GM19099 (cell line): ENCODE measurements around the gene CBARP.

Experiments
- POLR2A ChIP-seq: IDR thresholded peaks from 3 replicates; pipeline ENCODE4 v1.6.1; 2011; ENCODE audit warnings: low read depth; ENCODE audit not compliant: insufficient read length; ENCODE audit errors: extremely low read depth

Gene CBARP

GRCh38 chr19:1211494-1212234 is 26.1 kb downstream of the CBARP start:
- no peak for TF ChIP-seq POLR2A

DNA sequence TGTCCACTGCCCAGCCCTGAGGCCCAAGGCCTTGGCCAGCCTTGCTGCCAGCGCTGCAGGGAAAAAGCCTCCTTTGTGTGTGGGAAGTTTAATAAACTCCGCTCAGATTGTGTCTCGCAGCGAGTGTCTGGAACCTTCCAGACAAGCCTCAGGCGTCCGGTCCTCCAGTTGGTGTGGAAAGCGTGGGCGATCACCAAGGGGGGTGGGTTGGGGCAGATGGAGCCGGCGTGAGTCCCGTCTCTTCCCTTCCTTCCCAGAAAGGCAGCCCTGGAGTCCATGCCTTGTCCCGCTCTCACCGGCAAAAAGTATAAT is 27.6 kb downstream of the CBARP start:
- no peak for TF ChIP-seq POLR2A

DNA sequence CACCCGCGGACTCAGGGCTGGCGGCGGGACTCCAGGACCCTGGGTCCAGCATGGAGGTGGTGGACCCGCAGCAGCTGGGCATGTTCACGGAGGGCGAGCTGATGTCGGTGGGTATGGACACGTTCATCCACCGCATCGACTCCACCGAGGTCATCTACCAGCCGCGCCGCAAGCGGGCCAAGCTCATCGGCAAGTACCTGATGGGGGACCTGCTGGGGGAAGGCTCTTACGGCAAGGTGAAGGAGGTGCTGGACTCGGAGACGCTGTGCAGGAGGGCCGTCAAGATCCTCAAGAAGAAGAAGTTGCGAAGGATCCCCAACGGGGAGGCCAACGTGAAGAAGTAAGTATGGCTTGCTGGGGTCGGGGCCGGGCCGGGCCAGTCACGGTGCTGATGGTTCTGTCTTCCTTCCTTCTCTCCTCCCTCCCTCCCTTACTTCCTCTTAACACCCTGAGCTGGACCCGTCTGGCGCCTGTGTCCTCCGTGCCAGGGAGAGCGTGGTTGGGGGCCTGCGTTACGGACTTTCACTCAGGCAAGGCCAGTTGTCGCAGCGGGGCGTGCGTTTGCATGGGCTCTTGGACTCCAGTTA is 30.8 kb downstream of the CBARP start:
- no peak for TF ChIP-seq POLR2A

- no peak for TF ChIP-seq POLR2A
These were observed 31.5 kb downstream of the CBARP start for GRCh38 chr19:1206150-1206863.

DNA sequence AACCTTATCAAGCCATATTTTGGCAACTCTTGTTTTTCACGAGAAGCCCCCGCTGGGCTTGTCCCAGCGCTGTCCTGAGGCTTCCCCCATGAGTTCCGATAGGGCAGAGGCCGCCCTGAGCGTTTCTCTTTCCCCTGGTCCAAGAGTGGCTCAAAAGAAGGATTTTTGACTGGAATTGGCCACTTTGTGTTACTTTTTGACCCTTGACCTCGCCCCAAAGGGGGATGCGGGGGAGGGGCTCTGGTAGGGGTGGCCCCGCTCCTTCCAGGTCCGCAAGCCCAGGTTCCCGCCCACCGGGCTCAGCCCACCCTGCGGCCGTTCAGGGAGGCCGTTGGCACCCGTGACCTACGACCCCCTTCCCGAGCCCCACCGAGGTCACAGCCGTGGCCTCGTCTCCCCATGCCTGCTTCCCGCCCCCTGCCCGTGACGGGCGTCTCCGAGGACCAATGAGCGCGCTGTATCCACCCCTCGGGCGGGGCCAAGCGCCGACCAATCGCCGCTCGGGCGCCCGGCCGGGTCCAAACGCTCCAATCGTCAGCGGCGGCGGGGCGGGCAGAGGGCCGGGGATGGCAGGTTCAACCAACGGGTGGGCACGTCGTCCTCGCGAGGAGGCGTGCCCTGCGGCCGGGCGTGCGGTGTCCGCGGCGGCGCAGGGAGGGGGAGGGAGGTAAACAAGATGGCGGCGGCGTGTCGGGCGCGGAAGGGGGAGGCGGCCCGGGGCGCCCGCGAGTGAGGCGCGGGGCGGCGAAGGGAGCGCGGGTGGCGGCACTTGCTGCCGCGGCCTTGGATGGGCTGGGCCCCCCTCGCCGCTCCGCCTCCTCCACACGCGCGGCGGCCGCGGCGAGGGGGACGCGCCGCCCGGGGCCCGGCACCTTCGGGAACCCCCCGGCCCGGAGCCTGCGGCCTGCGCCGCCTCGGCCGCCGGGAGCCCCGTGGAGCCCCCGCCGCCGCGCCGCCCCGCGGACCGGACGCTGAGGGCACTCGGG is 32.4 kb downstream of the CBARP start, which contains the start of gene STK11:
STK11 (plus strand) TSS at position 665 of the 986 bp plus-strand sequence. CDS start 1,136 bp downstream, outside the sequence.
- TF ChIP-seq POLR2A, result peak; percentile 76

DNA sequence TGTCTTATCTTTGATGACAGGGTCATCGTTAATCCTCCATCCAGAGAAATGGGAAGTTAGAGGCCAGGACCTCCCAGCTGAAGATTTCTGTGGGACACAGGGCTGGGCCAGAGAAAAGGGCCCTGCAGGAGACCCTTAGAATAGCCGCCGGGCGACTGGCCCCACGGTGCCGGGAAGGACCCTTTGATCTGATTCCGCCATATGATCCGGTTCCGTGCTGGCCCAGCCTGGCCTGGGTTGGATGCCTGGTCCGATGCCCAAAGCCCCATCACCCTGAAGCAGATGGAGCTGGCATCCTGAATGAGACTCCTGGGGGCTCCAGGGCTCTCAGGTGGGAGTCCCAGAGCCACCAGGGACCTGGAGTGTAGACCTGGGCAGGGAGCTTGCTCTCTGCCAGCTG is 38.3 kb downstream of the CBARP start:
- TF ChIP-seq POLR2A, result no peak

DNA sequence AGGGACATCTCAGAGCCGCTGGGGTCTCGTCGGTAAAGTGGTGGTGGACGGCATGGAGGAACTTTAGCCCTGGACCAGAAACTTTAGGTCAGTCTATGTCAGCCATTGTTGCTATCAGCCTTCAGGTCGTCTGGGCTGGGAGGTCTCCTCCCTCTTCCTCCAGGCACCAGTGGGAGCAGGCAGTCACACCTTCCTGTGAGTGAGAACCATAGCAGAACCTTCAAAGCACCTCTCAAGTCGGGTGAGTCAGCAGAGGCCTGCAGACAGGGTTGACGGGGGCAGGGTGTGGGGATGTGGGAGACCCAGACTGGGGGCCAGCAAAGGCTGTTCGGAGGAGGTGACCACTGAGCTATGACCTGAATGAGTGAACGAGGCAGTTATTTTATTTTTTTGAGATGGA is 48.4 kb downstream of the CBARP start:
- no peak for TF ChIP-seq POLR2A

- TF ChIP-seq POLR2A, result peak; percentile 18
These were observed 54.1 kb downstream of the CBARP start for GRCh38 chr19:1183543-1184172.

GRCh38 chr19:1182727-1183126 is 55.1 kb downstream of the CBARP start:
- TF ChIP-seq POLR2A, result no peak

- no peak for TF ChIP-seq POLR2A
These were observed 55.7 kb downstream of the CBARP start for GRCh38 chr19:1182068-1182467.

DNA sequence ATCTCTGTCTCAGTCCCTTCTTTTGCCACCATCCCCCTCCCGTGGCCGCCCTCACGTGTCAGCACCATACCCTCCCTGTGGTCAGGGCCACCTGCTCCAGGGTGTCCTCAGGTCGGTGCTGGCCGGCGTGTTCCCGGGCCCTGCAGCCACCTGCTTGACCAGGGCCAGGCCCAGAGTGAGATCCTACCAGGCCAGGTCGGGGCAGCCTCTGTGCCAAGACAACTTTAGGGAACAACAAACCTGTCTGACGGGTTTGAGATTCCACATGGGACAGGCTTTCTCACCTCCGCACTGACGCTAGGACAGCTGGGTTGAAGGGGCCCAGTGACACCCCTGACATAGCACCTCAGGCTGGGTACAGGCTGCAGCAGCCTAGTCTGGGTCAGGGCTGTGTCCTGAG is 56.2 kb downstream of the CBARP start:
- TF ChIP-seq POLR2A, result no peak
